ENCODE measurements around the gene FAM83C.

FAM83C gene

DNA sequence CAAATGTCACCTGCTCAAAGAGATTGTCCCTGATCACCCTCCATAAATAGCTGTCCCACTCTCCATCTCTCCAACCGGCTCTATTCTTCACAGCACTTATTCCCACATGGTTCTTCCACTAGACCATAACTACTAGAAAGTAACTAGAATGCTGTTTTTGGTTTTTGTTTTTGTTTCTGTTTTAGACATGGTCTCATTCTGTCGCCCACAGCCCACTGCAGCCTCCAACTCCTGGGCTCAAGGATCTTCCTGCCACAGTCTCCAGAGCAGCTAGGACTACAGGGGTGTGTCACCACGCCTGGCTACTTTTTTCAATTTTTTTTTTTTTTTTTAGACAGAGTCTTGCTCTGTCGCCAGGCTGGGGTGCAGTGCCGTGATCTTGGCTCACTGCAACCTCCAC, 53.5 kb downstream of the FAM83C start:
- no peaks in the 10 kb centered on the region for H3K9me3 ChIP-seq (replicated peaks in 1 of 2; ENCODE audit: control insufficient read depth in 2 of 2, insufficient read depth in 1 of 2, low read depth in 1 of 2, low read length in 2 of 2)
- no peaks in the 10 kb centered on the region for H3K4me1 ChIP-seq (ENCODE audit: control insufficient read depth in 2 of 2, insufficient read depth in 1 of 2, low read depth in 1 of 2, low read length in 2 of 2)
- no peak overlapping the region for H2AFZ ChIP-seq (ENCODE audit: low read length)
- DNase-seq (ENCODE audit: low spot score): no peak
- no peaks in the 10 kb centered on the region for H3K36me3 ChIP-seq (replicated peaks in 1 of 2; ENCODE audit: control insufficient read depth in 2 of 2, insufficient read depth in 2 of 2, low read length in 2 of 2)
- no peak overlapping the region for H3K27ac ChIP-seq (replicated peaks; ENCODE audit: low read length)
- H3K4me3 ChIP-seq (ENCODE audit: low read length in 2 of 2): no peak overlapping the region
- H3K79me1 ChIP-seq (ENCODE audit: low read depth, low read length): no peaks in the 10 kb centered on the region
- no peak overlapping the region for H4K91ac ChIP-seq (ENCODE audit: low read depth, low read length, poor library complexity)
- H3K9ac ChIP-seq (ENCODE audit: low read depth, low read length, poor library complexity): no peak overlapping the region
- H3K23ac ChIP-seq (ENCODE audit: low read depth, low read length, poor library complexity): no peak overlapping the region
- WGBS, 2 donors (ENCODE audit: extremely low coverage in 2 of 2, insufficient read length in 2 of 2, insufficient replicate concordance in 1 of 2): no CpG with 5 or more reads among the region's 5 CpGs
- H3K27me3 ChIP-seq (ENCODE audit: control insufficient read depth in 3 of 3, insufficient read depth in 3 of 3, low read depth in 1 of 3, low read length in 3 of 3): peaks cover 0 to 8% (median 0%) of the 10 kb centered on the region in 3 experiments
- H3K14ac ChIP-seq (ENCODE audit: low read length): no peak overlapping the region
- H2BK15ac ChIP-seq (ENCODE audit: low read length): no peak overlapping the region
- H2AK5ac ChIP-seq (ENCODE audit: low read depth, low read length): no peak overlapping the region
- no peak overlapping the region for H3K18ac ChIP-seq (ENCODE audit: low read length)
- H3K4me2 ChIP-seq (ENCODE audit: insufficient read depth, low read length, poor library complexity, severe bottlenecking): no peak overlapping the region
- no peak overlapping the region for H2BK120ac ChIP-seq (ENCODE audit: low read depth, low read length)
- H2BK12ac ChIP-seq (ENCODE audit: low read length): no peak overlapping the region
- no peak overlapping the region for H4K8ac ChIP-seq (ENCODE audit: low read depth, low read length)
- H2BK5ac ChIP-seq (ENCODE audit: low read length): no peak overlapping the region
- no peak overlapping the region for H3K4ac ChIP-seq (ENCODE audit: low read length)

DNA sequence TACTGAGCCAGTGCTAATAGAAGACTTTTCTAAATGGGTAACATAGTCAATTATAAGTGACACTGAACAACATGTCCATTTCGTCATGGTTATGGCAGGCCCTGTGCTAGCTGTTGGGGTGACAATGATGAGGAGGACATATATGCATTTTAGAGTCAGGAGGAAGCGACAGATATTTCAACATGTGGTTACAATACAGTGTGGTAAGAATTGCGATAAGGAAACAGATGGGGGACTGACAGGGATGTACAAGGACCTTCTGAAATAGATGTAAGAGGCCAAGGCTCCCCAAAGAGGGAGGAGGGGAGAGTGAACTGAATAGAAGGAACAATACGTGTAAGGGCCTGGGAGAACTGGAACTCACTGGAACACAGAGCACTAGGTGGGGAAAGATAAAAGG, 54.1 kb downstream of the FAM83C start:
- Histone ChIP-seq H3K79me1 (ENCODE audit: low read depth, low read length) (no peaks in the 10 kb centered on the region), H3K18ac (ENCODE audit: low read length) (no peak overlapping the region), H3K4ac (ENCODE audit: low read length) (no peak overlapping the region), H3K14ac (ENCODE audit: low read length) (no peak overlapping the region), H2AFZ (ENCODE audit: low read length) (no peak overlapping the region), H3K36me3 (replicated peaks in 1 of 2; ENCODE audit: control insufficient read depth in 2 of 2, insufficient read depth in 2 of 2, low read length in 2 of 2) (no peaks in the 10 kb centered on the region), H3K4me2 (ENCODE audit: insufficient read depth, low read length, poor library complexity, severe bottlenecking) (no peak overlapping the region), H2BK15ac (ENCODE audit: low read length) (no peak overlapping the region), H2BK12ac (ENCODE audit: low read length) (no peak overlapping the region), H3K4me1 (ENCODE audit: control insufficient read depth in 2 of 2, insufficient read depth in 1 of 2, low read depth in 1 of 2, low read length in 2 of 2) (no peaks in the 10 kb centered on the region), H3K23ac (ENCODE audit: low read depth, low read length, poor library complexity) (no peak overlapping the region), H3K27me3 (ENCODE audit: control insufficient read depth in 3 of 3, insufficient read depth in 3 of 3, low read depth in 1 of 3, low read length in 3 of 3) (peaks cover 0 to 8% (median 0%) of the 10 kb centered on the region in 3 experiments), H4K8ac (ENCODE audit: low read depth, low read length) (no peak overlapping the region), H3K4me3 (ENCODE audit: low read length in 2 of 2) (no peak overlapping the region), H2BK120ac (ENCODE audit: low read depth, low read length) (no peak overlapping the region), H2AK5ac (ENCODE audit: low read depth, low read length) (no peak overlapping the region), H3K9me3 (replicated peaks in 1 of 2; ENCODE audit: control insufficient read depth in 2 of 2, insufficient read depth in 1 of 2, low read depth in 1 of 2, low read length in 2 of 2) (no peaks in the 10 kb centered on the region), H4K91ac (ENCODE audit: low read depth, low read length, poor library complexity) (no peak overlapping the region), H3K9ac (ENCODE audit: low read depth, low read length, poor library complexity) (no peak overlapping the region), H3K27ac (replicated peaks; ENCODE audit: low read length) (no peak overlapping the region), H2BK5ac (ENCODE audit: low read length) (no peak overlapping the region)
- DNase-seq (ENCODE audit: low spot score): no peak
- no CpG with 5 or more reads among the region's 4 CpGs for WGBS, 2 donors (ENCODE audit: extremely low coverage in 2 of 2, insufficient read length in 2 of 2, insufficient replicate concordance in 1 of 2)

DNA sequence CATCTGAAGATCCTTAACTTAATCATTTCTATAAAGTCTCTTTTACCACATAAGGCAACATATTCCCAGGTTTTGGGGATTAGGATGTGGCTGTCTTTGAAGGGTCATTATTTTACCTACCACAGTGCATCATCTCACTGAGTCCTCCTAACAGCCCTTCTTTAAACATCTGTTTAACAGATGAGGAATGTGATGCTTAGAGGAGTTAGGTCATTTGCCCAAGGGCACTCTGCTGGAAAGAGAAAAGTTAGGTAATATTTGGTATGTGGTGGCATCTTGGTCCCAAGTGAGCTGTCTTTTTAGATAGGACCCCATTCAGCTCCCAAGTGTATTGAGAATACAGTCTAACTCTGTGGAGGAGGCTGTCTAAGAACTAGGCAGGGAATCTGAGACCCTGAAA, 54.7 kb downstream of the FAM83C start:
- Histone ChIP-seq H3K27me3 (ENCODE audit: control insufficient read depth in 3 of 3, insufficient read depth in 3 of 3, low read depth in 1 of 3, low read length in 3 of 3) (peaks cover 0 to 10% (median 0%) of the 10 kb centered on the region in 3 experiments), H4K91ac (ENCODE audit: low read depth, low read length, poor library complexity) (no peak overlapping the region), H3K9ac (ENCODE audit: low read depth, low read length, poor library complexity) (no peak overlapping the region), H3K14ac (ENCODE audit: low read length) (no peak overlapping the region), H3K18ac (ENCODE audit: low read length) (no peak overlapping the region), H2BK15ac (ENCODE audit: low read length) (no peak overlapping the region), H2BK120ac (ENCODE audit: low read depth, low read length) (no peak overlapping the region), H3K9me3 (replicated peaks in 1 of 2; ENCODE audit: control insufficient read depth in 2 of 2, insufficient read depth in 1 of 2, low read depth in 1 of 2, low read length in 2 of 2) (no peaks in the 10 kb centered on the region), H3K4me2 (ENCODE audit: insufficient read depth, low read length, poor library complexity, severe bottlenecking) (no peak overlapping the region), H3K36me3 (replicated peaks in 1 of 2; ENCODE audit: control insufficient read depth in 2 of 2, insufficient read depth in 2 of 2, low read length in 2 of 2) (no peaks in the 10 kb centered on the region), H4K8ac (ENCODE audit: low read depth, low read length) (no peak overlapping the region), H2AFZ (ENCODE audit: low read length) (no peak overlapping the region), H2AK5ac (ENCODE audit: low read depth, low read length) (no peak overlapping the region), H3K27ac (replicated peaks; ENCODE audit: low read length) (no peak overlapping the region), H3K79me1 (ENCODE audit: low read depth, low read length) (no peaks in the 10 kb centered on the region), H3K4me1 (ENCODE audit: control insufficient read depth in 2 of 2, insufficient read depth in 1 of 2, low read depth in 1 of 2, low read length in 2 of 2) (no peaks in the 10 kb centered on the region), H2BK5ac (ENCODE audit: low read length) (no peak overlapping the region), H3K4me3 (ENCODE audit: low read length in 2 of 2) (no peak overlapping the region), H3K4ac (ENCODE audit: low read length) (no peak overlapping the region), H3K23ac (ENCODE audit: low read depth, low read length, poor library complexity) (no peak overlapping the region), H2BK12ac (ENCODE audit: low read length) (no peak overlapping the region)
- DNase-seq (ENCODE audit: low spot score): no peak

DNA sequence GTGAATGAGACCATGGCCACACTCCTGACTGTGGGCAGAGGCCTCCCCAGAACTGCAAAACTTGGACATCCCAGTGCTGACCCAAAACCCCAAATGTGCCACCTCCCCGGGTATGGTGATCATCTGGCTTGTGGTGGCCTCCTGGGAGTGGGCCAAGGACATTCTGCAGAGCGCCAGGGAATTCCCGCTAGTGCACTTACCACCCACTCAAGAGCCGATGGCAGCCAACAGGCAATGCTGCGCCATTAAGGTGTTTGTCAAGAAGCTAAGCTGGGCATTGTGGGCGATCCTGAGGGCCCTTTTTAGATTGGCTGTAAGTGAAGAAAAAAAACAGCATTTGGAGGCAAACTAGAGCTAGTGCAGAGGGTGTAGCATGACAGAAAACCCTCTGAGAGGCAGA, 56.3 kb downstream of the FAM83C start:
- no peak for DNase-seq (ENCODE audit: low spot score)
- no peak overlapping the region for H2AFZ ChIP-seq (ENCODE audit: low read length)

More for the DNA sequence above, 56.3 kb downstream of the FAM83C start:
- Histone ChIP-seq H3K14ac (ENCODE audit: low read length) (peak overlapping the region; percentile 41), H3K18ac (ENCODE audit: low read length) (no peak overlapping the region), H3K4me2 (ENCODE audit: insufficient read depth, low read length, poor library complexity, severe bottlenecking) (no peak overlapping the region), H2BK5ac (ENCODE audit: low read length) (no peak overlapping the region), H2AK5ac (ENCODE audit: low read depth, low read length) (no peak overlapping the region), H3K4me3 (ENCODE audit: low read length in 2 of 2) (no peak overlapping the region), H3K27ac (replicated peaks; ENCODE audit: low read length) (no peak overlapping the region), H3K4me1 (ENCODE audit: control insufficient read depth in 2 of 2, insufficient read depth in 1 of 2, low read depth in 1 of 2, low read length in 2 of 2) (no peaks in the 10 kb centered on the region), H2BK12ac (ENCODE audit: low read length) (no peak overlapping the region), H4K91ac (ENCODE audit: low read depth, low read length, poor library complexity) (no peak overlapping the region), H3K9me3 (replicated peaks in 1 of 2; ENCODE audit: control insufficient read depth in 2 of 2, insufficient read depth in 1 of 2, low read depth in 1 of 2, low read length in 2 of 2) (no peaks in the 10 kb centered on the region), H3K4ac (ENCODE audit: low read length) (no peak overlapping the region), H3K79me1 (ENCODE audit: low read depth, low read length) (no peaks in the 10 kb centered on the region), H2BK15ac (ENCODE audit: low read length) (no peak overlapping the region), H4K8ac (ENCODE audit: low read depth, low read length) (no peak overlapping the region), H3K27me3 (ENCODE audit: control insufficient read depth in 3 of 3, insufficient read depth in 3 of 3, low read depth in 1 of 3, low read length in 3 of 3) (peaks cover 0 to 10% (median 0%) of the 10 kb centered on the region in 3 experiments), H3K23ac (ENCODE audit: low read depth, low read length, poor library complexity) (no peak overlapping the region), H3K36me3 (replicated peaks in 1 of 2; ENCODE audit: control insufficient read depth in 2 of 2, insufficient read depth in 2 of 2, low read length in 2 of 2) (no peaks in the 10 kb centered on the region), H3K9ac (ENCODE audit: low read depth, low read length, poor library complexity) (no peak overlapping the region), H2BK120ac (ENCODE audit: low read depth, low read length) (no peak overlapping the region)
- no CpG with 5 or more reads among the region's 6 CpGs for WGBS, 2 donors (ENCODE audit: extremely low coverage in 2 of 2, insufficient read length in 2 of 2, insufficient replicate concordance in 1 of 2)

All from neuronal stem cell (in vitro differentiated cells).